ENCODE results near the gene DPYD. TPM values are rescaled to one million over a fixed set of nuclear protein-coding genes. Genes with fewer than 3 reads are reported as not detected.

DPYD gene
- total RNA-seq, 4 donors from 2014 or later: 35.7 to 65.4 (median 43.7) TPM

DNA sequence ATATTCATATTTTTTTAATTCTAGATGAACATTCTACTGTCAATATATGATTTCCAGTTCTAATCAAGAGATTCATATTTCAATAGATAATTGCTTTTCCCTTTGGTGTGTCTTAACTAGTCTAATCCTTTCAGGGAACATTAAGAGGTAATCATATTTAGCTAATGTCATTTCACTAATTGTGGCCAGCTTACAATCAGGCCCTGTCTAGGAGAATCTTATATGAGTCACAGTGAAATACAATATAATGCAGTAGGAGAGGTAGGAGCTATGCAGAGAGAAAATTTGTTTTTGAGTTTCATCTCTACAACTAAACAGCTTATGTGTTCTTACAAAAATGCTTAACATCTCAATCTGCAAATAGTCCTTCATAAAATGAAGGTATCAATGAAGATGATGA is 85.9 kb downstream of the DPYD start:
- TF ChIP-seq, protein P1, sequence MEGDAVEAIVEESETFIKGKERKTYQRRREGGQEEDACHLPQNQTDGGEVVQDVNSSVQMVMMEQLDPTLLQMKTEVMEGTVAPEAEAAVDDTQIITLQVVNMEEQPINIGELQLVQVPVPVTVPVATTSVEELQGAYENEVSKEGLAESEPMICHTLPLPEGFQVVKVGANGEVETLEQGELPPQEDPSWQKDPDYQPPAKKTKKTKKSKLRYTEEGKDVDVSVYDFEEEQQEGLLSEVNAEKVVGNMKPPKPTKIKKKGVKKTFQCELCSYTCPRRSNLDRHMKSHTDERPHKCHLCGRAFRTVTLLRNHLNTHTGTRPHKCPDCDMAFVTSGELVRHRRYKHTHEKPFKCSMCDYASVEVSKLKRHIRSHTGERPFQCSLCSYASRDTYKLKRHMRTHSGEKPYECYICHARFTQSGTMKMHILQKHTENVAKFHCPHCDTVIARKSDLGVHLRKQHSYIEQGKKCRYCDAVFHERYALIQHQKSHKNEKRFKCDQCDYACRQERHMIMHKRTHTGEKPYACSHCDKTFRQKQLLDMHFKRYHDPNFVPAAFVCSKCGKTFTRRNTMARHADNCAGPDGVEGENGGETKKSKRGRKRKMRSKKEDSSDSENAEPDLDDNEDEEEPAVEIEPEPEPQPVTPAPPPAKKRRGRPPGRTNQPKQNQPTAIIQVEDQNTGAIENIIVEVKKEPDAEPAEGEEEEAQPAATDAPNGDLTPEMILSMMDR (IDR thresholded peaks at IDR 0.05): no peak
- TF ChIP-seq EP300 (IDR thresholded peaks at IDR 0.05) (no peak), POLR2A (IDR thresholded peaks at IDR 0.05) (no peak)
- no peaks in the 10 kb centered on the region for H3K27me3 ChIP-seq
- H3K27ac ChIP-seq: no peak overlapping the region
- H3K36me3 ChIP-seq: no peaks in the 10 kb centered on the region
- peaks cover 0 to 12% (median 0%) of the 10 kb centered on the region in 4 donors for H3K4me1 ChIP-seq
- DNase-seq (ENCODE audit: low spot score in 2 of 2): no peak
- H3K9me3 ChIP-seq: no peaks in the 10 kb centered on the region
- H3K4me3 ChIP-seq: no peak overlapping the region

DNA sequence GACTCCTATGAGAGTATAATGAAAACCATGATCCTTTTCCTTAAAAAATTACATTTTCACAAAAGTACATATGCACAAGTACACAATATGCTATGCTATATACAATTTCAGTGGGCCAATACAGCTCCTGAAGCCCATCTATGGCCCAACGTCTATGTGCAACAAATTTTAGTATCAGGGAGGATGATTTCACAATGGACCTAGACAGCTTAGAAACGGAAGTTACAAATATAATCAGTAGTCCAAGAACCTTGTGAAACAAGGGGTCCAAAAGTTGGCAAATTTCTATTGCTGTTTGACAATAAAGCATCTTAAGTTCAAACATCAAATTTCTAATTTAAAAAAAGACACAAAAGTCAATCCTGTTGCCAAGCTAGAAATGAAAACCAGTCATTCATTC is 87.0 kb downstream of the DPYD start:
- Histone ChIP-seq H3K4me3 (no peak overlapping the region), H3K4me1 (peaks cover 0 to 12% (median 0%) of the 10 kb centered on the region in 4 donors), H3K27me3 (no peaks in the 10 kb centered on the region), H3K36me3 (no peaks in the 10 kb centered on the region), H3K9me3 (no peaks in the 10 kb centered on the region), H3K27ac (no peak overlapping the region)
- no peak for DNase-seq (ENCODE audit: low spot score in 2 of 2)
- TF ChIP-seq EP300 (IDR thresholded peaks at IDR 0.05) (no peak), POLR2A (IDR thresholded peaks at IDR 0.05) (no peak)
- TF ChIP-seq, protein P1 (IDR thresholded peaks at IDR 0.05): no peak
- WGBS, 2 donors: 86 to 94% methylated on average over 2 of the region's 2 CpGs

DNA sequence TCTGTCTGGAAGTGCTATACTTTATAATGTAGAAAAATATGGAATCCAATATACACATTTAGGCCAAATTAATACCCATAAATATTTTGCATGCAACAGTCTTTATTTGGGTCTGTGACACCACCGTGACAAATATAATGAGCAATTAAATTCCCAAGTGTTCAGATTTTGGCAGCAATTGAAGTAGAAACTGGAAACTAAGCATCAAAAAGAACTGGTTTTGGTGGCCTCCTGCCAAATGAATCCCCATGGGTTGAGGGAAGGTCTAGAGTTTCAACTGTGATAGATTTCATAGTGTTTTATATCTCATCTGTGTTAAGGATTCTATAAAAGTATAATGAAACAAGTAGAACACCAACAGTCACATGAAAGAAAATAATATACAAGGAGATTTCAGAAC is 88.4 kb downstream of the DPYD start:
- 40 to 47% methylated on average over 1 of the region's 1 CpG for WGBS, 2 donors
- Histone ChIP-seq H3K9me3 (no peaks in the 10 kb centered on the region), H3K36me3 (no peaks in the 10 kb centered on the region), H3K27ac (no peak overlapping the region), H3K4me1 (peaks cover 0 to 12% (median 0%) of the 10 kb centered on the region in 4 donors), H3K27me3 (no peaks in the 10 kb centered on the region), H3K4me3 (no peak overlapping the region)
- TF ChIP-seq EP300 (IDR thresholded peaks at IDR 0.05) (no peak), POLR2A (IDR thresholded peaks at IDR 0.05) (no peak)
- TF ChIP-seq, protein P1 (IDR thresholded peaks at IDR 0.05): no peak
- DNase-seq (ENCODE audit: low spot score in 2 of 2): no peak

DNA sequence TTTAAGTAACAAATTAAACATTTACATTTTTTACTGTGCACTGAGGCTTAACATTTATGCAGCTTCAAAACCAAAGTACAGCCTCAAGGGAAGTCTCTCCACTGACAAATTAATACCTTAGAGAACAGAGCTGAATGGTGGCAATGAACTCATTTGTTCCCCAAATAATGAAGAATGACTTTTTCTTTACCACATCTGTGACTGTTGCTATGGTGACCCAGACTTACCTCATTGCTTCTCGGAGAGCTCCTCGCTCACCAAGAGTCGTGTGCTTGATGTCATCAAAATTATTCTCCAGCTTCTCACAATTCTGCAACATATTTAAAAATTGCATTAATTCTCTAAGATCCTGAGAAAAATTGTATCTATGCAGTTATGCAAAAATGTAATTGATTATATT is 92.9 kb downstream of the DPYD start:
- H3K27me3 ChIP-seq: no peaks in the 10 kb centered on the region
- TF ChIP-seq POLR2A (IDR thresholded peaks at IDR 0.05) (no peak), EP300 (IDR thresholded peaks at IDR 0.05) (no peak)
- TF ChIP-seq, protein P1 (IDR thresholded peaks at IDR 0.05): no peak
- no peaks in the 10 kb centered on the region for H3K36me3 ChIP-seq
- H3K4me1 ChIP-seq: peaks cover 0 to 14% (median 0%) of the 10 kb centered on the region in 4 donors
- 79 to 83% methylated on average over 3 of the region's 3 CpGs for WGBS, 2 donors
- no peak overlapping the region for H3K27ac ChIP-seq
- H3K4me3 ChIP-seq: no peak overlapping the region
- DNase-seq (ENCODE audit: low spot score in 2 of 2): no peak
- H3K9me3 ChIP-seq: no peaks in the 10 kb centered on the region

DNA sequence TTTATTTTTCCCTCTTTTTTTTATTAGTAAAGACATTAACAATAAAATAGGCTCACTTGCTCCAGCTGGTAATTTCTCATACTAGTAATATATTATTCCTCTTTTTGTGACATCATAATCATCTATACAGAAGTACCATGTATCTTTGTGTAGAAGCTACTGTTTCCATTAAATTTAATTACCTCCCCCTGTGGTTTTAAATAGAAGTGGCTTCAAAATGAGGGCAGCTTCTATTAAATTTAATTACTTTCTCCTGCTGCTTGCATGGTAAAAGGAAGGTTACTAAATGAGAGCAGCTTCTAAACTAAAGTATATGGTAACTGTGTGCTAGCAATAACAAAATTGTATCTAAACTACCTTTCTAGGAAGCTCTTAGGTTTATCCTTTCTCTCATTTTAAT is 94.0 kb downstream of the DPYD start:
- no peaks in the 10 kb centered on the region for H3K27me3 ChIP-seq
- peaks cover 0 to 8% (median 0%) of the 10 kb centered on the region in 4 donors for H3K4me1 ChIP-seq
- TF ChIP-seq, protein P1 (IDR thresholded peaks at IDR 0.05): no peak
- TF ChIP-seq EP300 (IDR thresholded peaks at IDR 0.05) (no peak), POLR2A (IDR thresholded peaks at IDR 0.05) (no peak)
- H3K4me3 ChIP-seq: no peak overlapping the region
- no peak overlapping the region for H3K27ac ChIP-seq
- no peak for DNase-seq (ENCODE audit: low spot score in 2 of 2)
- H3K9me3 ChIP-seq: no peaks in the 10 kb centered on the region
- H3K36me3 ChIP-seq: no peaks in the 10 kb centered on the region

Measured in tibial nerve (tissue), 4 donors.